ENCODE data around the gene MNAT1. TPM values are rescaled to one million over a fixed set of nuclear protein-coding genes. Genes with fewer than 3 reads are reported as not detected.
A peak's percentile ranks its signal among the peaks of the same experiment; 100 is the strongest.

The MNAT1 gene
- total RNA-seq, result 10 to 100 TPM; 21.6 to 22.7 TPM
- polyA plus RNA-seq (ENCODE audit: insufficient read length in 6 of 6), result 10 to 100 TPM; 34.3 to 39.0 (median 35.8) TPM
- long read RNA-seq, donor 1, transcript MNAT1-201 (8 exons, 2,635 nt), result major isoform, 11 of 19 reads
- long read RNA-seq, donor 1, transcript MNAT1-208 (4 exons, 1,097 nt), result minor isoform, 8 of 19 reads
- long read RNA-seq, donor 1, partial matches to known transcripts, result 0 of 19 reads
- long read RNA-seq, donor 1, other reads (novel, unspliced or antisense), result 0 of 19 reads
- long read RNA-seq, donor 2, transcript MNAT1-201 (8 exons, 2,635 nt), result major isoform, 10 of 23 reads
- long read RNA-seq, donor 2, transcript MNAT1-208 (4 exons, 1,097 nt), result minor isoform, 8 of 23 reads
- long read RNA-seq, donor 2, partial matches to known transcripts, result 5 of 23 reads
- long read RNA-seq, donor 2, other reads (novel, unspliced or antisense), result 0 of 23 reads
- long read RNA-seq, donor 3, transcript MNAT1-201 (8 exons, 2,635 nt), result major isoform, 8 of 9 reads
- long read RNA-seq, donor 3, partial matches to known transcripts, result 0 of 9 reads
- long read RNA-seq, donor 3, other reads (novel, unspliced or antisense), result 0 of 9 reads
- long read RNA-seq, donor 4, transcript MNAT1-208 (4 exons, 1,097 nt), result major isoform, 8 of 16 reads
- long read RNA-seq, donor 4, partial matches to known transcripts, result 5 of 16 reads
- long read RNA-seq, donor 4, other reads (novel, unspliced or antisense), result 2 of 16 reads
- long read RNA-seq, donor 5, transcript MNAT1-208 (4 exons, 1,097 nt), result major isoform, 13 of 19 reads
- long read RNA-seq, donor 5, transcript MNAT1-201 (8 exons, 2,635 nt), result minor isoform, 6 of 19 reads
- long read RNA-seq, donor 5, partial matches to known transcripts, result 0 of 19 reads
- long read RNA-seq, donor 5, other reads (novel, unspliced or antisense), result 0 of 19 reads
- long read RNA-seq, donor 6, transcript MNAT1-208 (4 exons, 1,097 nt), result minor isoform, 5 of 19 reads
- long read RNA-seq, donor 6, transcript MNAT1-201 (8 exons, 2,635 nt), result major isoform, 8 of 19 reads
- long read RNA-seq, donor 6, partial matches to known transcripts, result 6 of 19 reads
- long read RNA-seq, donor 6, other reads (novel, unspliced or antisense), result 0 of 19 reads
- long read RNA-seq, donor 7, transcript MNAT1-201 (8 exons, 2,635 nt), result major isoform, 9 of 15 reads
- long read RNA-seq, donor 7, transcript MNAT1-208 (4 exons, 1,097 nt), result minor isoform, 6 of 15 reads
- long read RNA-seq, donor 7, partial matches to known transcripts, result 0 of 15 reads
- long read RNA-seq, donor 7, other reads (novel, unspliced or antisense), result 0 of 15 reads
- long read RNA-seq, donor 8, transcript MNAT1-201 (8 exons, 2,635 nt), result major isoform, 8 of 12 reads
- long read RNA-seq, donor 8, partial matches to known transcripts, result 0 of 12 reads
- long read RNA-seq, donor 8, other reads (novel, unspliced or antisense), result 0 of 12 reads
- long read RNA-seq, donor 9, result 0 reads
- long read RNA-seq, donor 10, partial matches to known transcripts, result 7 of 9 reads
- long read RNA-seq, donor 10, other reads (novel, unspliced or antisense), result 0 of 9 reads
- long read RNA-seq, donor 11, transcript MNAT1-208 (4 exons, 1,097 nt), result major isoform, 11 of 22 reads
- long read RNA-seq, donor 11, transcript MNAT1-201 (8 exons, 2,635 nt), result minor isoform, 5 of 22 reads
- long read RNA-seq, donor 11, partial matches to known transcripts, result 6 of 22 reads
- long read RNA-seq, donor 11, other reads (novel, unspliced or antisense), result 0 of 22 reads
- long read RNA-seq, donor 12, transcript MNAT1-201 (8 exons, 2,635 nt), result major isoform, 6 of 11 reads
- long read RNA-seq, donor 12, transcript MNAT1-208 (4 exons, 1,097 nt), result minor isoform, 5 of 11 reads
- long read RNA-seq, donor 12, partial matches to known transcripts, result 0 of 11 reads
- long read RNA-seq, donor 12, other reads (novel, unspliced or antisense), result 0 of 11 reads

DNA sequence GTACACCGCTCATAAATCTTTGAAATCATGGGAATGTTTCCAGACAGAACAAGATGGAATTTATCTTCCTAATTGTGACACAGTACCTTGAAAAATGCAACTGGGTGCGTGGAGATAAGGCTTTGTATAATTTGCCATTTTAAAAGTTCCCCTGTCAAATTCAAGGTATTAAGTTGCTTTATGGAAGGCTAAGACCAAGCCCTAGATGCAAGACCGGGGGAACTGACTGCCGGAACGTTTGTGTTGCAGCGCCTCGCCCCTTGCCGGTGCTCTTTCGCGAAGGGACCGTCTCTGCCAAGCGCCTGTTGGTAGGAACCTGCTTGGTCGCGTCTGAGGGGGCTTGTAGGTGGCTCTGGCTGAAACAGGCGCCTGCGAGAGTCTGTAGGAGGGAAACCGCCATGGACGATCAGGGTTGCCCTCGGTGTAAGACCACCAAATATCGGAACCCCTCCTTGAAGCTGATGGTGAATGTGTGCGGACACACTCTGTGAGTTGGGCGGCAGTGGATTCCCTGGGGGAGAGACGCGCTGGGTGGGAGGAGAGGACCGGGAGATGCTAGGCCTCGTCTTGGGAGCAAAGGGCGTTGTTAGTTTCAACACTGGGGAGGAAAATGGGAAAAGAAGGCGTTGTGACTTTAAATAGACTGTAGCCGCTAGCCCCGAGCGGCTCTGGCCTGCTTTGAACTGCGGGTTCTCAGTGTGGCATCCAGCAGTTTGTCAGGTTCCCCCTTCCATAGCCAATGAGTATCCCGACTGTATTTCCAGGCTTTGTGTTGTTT is at the start of gene MNAT1:
Gene MNAT1 (plus strand): TSS at position 297 of the 778 bp plus-strand sequence. CDS start 102 bp downstream, at position 399.
- ATAC-seq (peak; percentile 97), DNase-seq (peak; percentile 73 to 88 (median 80))
- peak within 1 kb of the TSS; percentile 39 to 61 for H3K27ac ChIP-seq
- H3K27me3 ChIP-seq, result peaks cover 0 to 19% of the 10 kb centered on the region in 2 donors
- H3K4me3 ChIP-seq, result peak within 1 kb of the TSS; percentile 61
- H3K4me1 ChIP-seq, result peaks cover 0 to 19% of the 10 kb centered on the region in 2 donors
- no peaks in the 10 kb centered on the region for H3K9me3 ChIP-seq
- no peaks in the 10 kb centered on the region for H3K36me3 ChIP-seq
- intact Hi-C loops (cut with DNase I), result no loop called here
- TF ChIP-seq, protein P1, sequence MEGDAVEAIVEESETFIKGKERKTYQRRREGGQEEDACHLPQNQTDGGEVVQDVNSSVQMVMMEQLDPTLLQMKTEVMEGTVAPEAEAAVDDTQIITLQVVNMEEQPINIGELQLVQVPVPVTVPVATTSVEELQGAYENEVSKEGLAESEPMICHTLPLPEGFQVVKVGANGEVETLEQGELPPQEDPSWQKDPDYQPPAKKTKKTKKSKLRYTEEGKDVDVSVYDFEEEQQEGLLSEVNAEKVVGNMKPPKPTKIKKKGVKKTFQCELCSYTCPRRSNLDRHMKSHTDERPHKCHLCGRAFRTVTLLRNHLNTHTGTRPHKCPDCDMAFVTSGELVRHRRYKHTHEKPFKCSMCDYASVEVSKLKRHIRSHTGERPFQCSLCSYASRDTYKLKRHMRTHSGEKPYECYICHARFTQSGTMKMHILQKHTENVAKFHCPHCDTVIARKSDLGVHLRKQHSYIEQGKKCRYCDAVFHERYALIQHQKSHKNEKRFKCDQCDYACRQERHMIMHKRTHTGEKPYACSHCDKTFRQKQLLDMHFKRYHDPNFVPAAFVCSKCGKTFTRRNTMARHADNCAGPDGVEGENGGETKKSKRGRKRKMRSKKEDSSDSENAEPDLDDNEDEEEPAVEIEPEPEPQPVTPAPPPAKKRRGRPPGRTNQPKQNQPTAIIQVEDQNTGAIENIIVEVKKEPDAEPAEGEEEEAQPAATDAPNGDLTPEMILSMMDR (IDR thresholded peaks at IDR 0.05), result no peak

DNA sequence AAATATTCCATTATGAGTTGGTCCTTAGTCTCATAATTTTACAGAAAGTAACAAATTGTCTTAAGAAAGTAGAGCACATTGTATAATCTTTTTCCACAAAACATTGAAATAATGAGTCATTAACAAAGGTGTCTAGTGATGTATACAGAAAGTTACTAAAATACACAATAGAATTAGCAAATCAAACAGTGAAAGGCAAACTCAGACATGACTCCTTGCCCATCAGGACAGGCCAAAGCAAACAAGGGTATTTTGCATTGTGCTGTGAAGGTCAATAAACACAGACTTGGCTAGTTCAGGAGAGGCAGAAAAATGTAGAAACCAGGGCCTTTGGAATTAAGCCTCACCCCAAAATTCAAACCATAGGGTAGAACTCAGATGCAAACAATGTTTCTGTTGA is 47.7 kb upstream of the MNAT1 start:
- intact Hi-C loops (cut with DNase I), result no loop called here
- H3K36me3 ChIP-seq, result no peaks in the 10 kb centered on the region
- H3K27ac ChIP-seq, result no peak overlapping the region
- no peaks in the 10 kb centered on the region for H3K27me3 ChIP-seq
- H3K9me3 ChIP-seq, result peaks cover 0 to 3% of the 10 kb centered on the region in 2 donors
- TF ChIP-seq, protein P1 (IDR thresholded peaks at IDR 0.05), result no peak
- H3K4me1 ChIP-seq, result no peaks in the 10 kb centered on the region
- DNase-seq (no peak), ATAC-seq (no peak)
- H3K4me3 ChIP-seq, result no peak overlapping the region

DNA sequence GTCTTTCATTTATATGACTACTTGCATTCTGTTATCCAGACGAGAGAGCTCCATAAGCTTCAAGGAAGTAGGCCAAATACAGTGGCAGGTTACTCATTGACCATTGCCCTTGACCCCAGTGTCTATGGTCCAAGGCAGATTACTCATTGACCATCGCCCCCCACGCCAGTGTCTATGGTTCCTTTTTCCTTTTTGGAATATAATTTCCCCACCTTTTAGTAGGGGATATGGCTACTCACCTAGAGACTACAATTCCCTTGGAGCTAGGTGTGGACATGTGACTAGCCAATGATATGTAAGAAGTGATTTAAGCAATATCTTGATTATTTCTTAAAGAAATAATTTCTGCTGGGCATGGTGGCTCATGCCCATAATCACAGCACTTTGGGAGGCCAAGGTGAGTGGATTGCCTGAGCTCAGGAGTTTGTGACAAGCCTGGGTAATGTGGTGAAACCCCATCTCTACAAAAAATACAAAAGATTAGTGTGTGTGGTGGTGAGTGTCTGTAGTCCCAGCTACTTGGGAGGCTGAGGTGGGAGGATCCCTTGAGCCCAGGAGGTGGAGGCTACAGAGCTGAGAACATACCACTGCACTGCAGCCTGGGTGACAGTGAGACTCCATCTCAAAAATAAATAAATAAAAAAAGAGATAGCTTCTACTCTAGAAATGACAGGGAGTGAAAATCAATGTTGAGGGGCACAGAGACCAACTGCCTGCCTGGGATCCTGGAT is 43.0 kb upstream of the MNAT1 start:
- TF ChIP-seq, protein P1 (IDR thresholded peaks at IDR 0.05), result no peak
- no peak overlapping the region for H3K27ac ChIP-seq
- intact Hi-C loops (cut with DNase I), result no loop called here
- no peaks in the 10 kb centered on the region for H3K27me3 ChIP-seq
- ATAC-seq (no peak), DNase-seq (no peak)
- H3K9me3 ChIP-seq, result no peaks in the 10 kb centered on the region
- no peaks in the 10 kb centered on the region for H3K36me3 ChIP-seq
- no peak overlapping the region for H3K4me3 ChIP-seq
- H3K4me1 ChIP-seq, result no peaks in the 10 kb centered on the region
